ENCODE data around the gene EPB41L5.

Gene EPB41L5

GRCh38 chr2:120227111-120227991, 214.5 kb downstream of the EPB41L5 start:
- no peak for DNase-seq

- DNase-seq, result no peak
Measured at GRCh38 chr2:120228503-120228902, 215.6 kb downstream of the EPB41L5 start.

Measured in effector CD4-positive, alpha-beta T cell (primary cell).